SU-DHL-6 (cell line): ENCODE data around the gene ANKRD65.

ENCODE experiments used
- CTCF ChIP-seq: fragments of 200-600 bp; sonication (generic); IDR thresholded peaks from one replicate; pipeline ENCODE4 v1.5.1; 2017; ENCODE audit warnings: antibody characterized with exemption, mild to moderate bottlenecking, low read length, moderate library complexity; ENCODE audit not compliant: insufficient read depth, poor library complexity, severe bottlenecking
- EZH2phosphoT487 ChIP-seq: fragments of 200-600 bp; sonication (generic), shearing (Covaris generic); conservative IDR thresholded peaks from 2 replicates; pipeline ENCODE4 v1.6.1; 2018; ENCODE audit warnings: mild to moderate bottlenecking, antibody characterized with exemption, low read length, moderate library complexity, mixed read lengths

- TF ChIP-seq CTCF (no peak), EZH2phosphoT487 (no peak)
Measured at GRCh38 chr1:1399872-1400575, 21.1 kb downstream of the ANKRD65 start.
